Head of caudate nucleus (tissue), 42 donors: ENCODE results near the gene ZNF423.

ENCODE experiments used
- DNase-seq, 42 donors: peaks; one replicate each; pipeline versions ENCODE4 v3.0.0 to v3.0.0-alpha.2; 2020 to 2021; ENCODE audit warnings: mixed read lengths in 7 of 42
- intact Hi-C: fragments of 100-400 bp; cut with DNase I; formaldehyde crosslinking; loops from one replicate; pipeline ENCODE4 v1.15.0; 2022

The ZNF423 gene

GRCh38 chr16:49610983-49611382 is 244.9 kb downstream of the ZNF423 start:
- DNase-seq: no peak
- intact Hi-C loops: no loop called here

DNA sequence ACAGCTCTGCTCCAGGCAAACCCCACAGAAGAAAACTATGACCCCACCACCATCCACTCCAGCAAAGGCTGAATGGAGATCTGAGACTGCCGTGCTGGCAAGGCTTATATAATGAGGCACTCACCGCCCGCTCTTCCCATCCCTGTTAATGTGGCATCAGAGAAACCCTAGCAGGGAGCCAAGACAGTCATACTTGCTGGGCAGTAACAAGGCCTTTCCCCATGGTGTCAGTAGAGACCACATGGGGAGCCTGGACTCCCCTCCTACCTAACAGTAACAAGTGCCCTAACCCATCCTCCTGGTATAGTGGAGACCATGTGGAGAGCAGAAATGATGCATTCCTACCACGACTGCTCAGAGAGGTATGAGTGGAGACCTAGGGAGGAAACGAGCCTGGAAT is 247.1 kb downstream of the ZNF423 start:
- DNase-seq: peak in 8 of 42 donors; percentile 17 to 62 (median 24)

DNA sequence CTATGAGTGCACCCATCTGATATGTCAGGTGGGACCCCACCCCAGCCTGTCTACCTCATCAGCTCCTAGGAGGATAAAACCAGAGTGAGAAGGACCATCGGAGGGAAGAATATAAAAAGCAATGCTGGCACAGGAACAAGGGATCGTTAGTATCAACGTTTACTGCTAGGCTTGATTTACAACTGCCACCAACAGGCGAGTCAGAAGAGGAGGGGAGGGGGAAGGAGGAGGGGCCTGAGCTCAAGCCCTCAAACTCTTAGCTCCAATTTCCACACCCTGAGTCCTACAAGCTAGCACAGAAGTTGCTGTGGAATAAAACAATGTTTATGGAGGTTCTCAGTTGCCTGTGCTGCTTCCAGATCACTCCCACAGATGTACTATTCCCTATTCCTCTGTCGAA is 247.8 kb downstream of the ZNF423 start:
- peak in 2 of 42 donors; percentile 1 to 6 for DNase-seq
- intact Hi-C loops: no loop called here

More for the DNA sequence above, 247.1 kb downstream of the ZNF423 start:
- intact Hi-C loops: no loop called here

GRCh38 chr16:49605536-49606254 is 250.2 kb downstream of the ZNF423 start:
- DNase-seq: peak in 3 of 42 donors; percentile 2 to 27 (median 5)
- intact Hi-C loops: no loop called here

DNA sequence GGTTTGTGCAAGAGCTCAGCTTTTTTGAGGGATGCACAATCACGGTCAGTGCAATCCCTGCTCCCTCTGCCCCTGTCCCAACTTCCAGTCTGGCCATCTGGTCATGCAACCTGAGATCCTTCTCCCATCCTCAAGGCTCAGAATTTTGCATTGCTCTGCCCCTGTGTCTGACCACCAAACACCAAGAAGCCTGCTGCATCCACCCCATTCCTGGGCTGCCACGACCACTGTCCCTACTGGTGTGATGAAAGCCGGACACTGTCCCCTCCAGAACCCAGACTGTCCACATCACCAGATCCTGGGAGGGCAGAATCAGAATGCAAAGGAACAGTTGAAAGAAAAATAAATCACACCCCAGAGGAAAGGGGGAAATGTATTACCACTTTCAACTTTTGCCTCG is 251.3 kb downstream of the ZNF423 start:
- peak in 4 of 42 donors; percentile 1 to 25 (median 5) for DNase-seq
- intact Hi-C loops: no loop called here

DNA sequence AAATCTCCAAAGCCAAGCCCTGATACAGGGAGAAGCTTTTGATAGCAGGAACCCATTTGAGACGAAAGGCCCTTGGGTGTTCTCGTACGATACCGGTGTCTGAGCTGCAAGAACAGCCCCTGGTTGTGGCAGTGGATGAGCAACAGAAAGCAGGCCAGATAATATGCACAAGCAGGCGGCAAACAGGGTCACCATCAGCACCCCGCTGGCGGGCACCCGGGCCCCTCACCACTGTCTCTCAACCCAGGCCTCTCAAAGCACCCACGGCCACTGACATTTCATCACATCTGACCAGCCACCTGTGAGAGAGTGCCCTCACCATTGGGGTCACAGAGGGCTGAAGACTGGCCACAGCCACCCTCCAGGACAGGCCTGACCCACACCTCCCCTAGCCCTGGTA is 252.0 kb downstream of the ZNF423 start:
- peak in 4 of 42 donors; percentile 2 to 28 (median 5) for DNase-seq
- intact Hi-C loops: no loop called here

DNA sequence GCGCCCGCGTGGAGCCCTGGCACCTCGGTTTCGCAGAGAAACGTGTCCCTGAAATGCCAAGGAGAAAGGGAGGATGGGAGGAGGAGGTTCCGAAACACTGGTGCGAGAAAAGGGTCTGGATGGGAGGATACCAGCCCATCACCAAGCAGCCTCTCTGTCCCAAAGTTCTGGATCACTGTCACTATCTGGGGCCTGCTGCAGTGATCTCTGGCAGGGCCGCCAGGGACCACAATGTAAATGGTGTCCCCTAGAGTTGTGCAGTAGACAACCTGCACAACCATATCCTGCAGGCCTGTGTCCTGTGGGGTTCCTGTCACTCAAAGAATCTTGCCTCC is 253.0 kb downstream of the ZNF423 start:
- peak in 3 of 42 donors; percentile 4 to 33 (median 32) for DNase-seq
- intact Hi-C loops: no loop called here

- intact Hi-C loops: no loop called here
- DNase-seq: peak in 9 of 42 donors; percentile 4 to 53 (median 20)
Observed at GRCh38 chr16:49602201-49602975, 253.5 kb downstream of the ZNF423 start.

DNA sequence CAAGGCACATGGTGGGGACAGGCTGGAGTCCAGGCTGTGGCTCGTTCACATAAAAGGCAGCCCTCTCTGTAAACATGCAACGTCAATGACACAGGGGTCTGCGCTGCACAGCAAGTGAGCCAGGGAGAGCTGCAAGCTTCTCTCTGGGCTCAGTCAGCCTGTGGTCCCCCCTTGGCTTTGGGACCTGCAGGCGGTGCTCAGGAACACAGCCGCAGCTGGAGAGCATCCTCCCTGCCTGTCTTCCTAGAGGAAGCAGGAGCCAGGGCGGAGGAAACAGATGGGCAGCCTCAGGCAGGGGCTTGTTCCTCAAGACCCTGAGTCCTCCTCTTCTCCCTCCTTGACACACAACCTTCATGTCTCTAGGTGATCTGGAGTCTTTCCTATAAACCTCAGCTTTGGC is 254.3 kb downstream of the ZNF423 start:
- peak in 3 of 42 donors; percentile 3 to 10 (median 8) for DNase-seq
- intact Hi-C loops: no loop called here

DNA sequence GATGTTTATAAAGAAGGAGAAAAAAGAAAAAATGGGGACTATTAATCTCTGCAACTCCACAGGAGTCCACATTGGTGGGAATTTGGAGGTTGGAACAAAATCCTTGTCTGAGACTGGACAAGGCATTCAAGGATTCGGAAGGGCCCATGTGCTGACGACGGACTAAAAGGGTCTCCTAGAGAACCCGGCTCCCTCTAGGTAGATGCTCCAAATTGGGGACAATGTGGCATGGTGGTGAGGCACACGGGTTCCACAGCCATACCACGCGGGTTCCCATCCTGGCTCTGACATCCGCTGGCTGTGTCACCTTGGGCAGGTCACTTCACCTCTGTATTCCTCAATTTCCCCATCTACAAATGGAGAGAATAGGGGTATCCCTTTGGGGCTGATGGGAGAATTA is 254.9 kb downstream of the ZNF423 start:
- DNase-seq: peak in 3 of 42 donors; percentile 2 to 14 (median 10)
- intact Hi-C loops: no loop called here

GRCh38 chr16:49600536-49600935 is 255.4 kb downstream of the ZNF423 start:
- intact Hi-C loops: no loop called here
- peak in 6 of 42 donors; percentile 2 to 23 (median 7) for DNase-seq

- DNase-seq: peak in 4 of 42 donors; percentile 1 to 28 (median 6)
- intact Hi-C loops: no loop called here
Observed at GRCh38 chr16:49599704-49600103, 256.2 kb downstream of the ZNF423 start.

DNA sequence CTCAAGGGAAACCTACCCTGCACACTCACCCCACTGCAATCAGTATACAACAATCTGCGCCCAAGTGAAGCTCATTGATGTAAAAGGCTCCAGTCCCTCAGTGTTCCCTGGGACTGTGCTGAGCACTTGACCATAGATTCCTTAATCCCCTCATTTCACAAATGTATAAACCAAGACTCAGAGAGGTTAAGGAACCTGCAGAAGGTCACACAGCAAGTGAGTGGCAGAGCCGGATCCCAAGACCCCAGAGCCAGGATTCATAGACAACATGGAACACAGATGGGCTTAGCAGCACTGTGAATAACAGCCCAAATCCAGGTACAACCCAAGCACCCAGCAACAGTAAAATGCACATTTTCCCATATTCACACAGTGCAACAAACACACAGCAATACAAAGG is 256.6 kb downstream of the ZNF423 start:
- DNase-seq: peak in 4 of 42 donors; percentile 4 to 12 (median 7)
- intact Hi-C loops: no loop called here

DNA sequence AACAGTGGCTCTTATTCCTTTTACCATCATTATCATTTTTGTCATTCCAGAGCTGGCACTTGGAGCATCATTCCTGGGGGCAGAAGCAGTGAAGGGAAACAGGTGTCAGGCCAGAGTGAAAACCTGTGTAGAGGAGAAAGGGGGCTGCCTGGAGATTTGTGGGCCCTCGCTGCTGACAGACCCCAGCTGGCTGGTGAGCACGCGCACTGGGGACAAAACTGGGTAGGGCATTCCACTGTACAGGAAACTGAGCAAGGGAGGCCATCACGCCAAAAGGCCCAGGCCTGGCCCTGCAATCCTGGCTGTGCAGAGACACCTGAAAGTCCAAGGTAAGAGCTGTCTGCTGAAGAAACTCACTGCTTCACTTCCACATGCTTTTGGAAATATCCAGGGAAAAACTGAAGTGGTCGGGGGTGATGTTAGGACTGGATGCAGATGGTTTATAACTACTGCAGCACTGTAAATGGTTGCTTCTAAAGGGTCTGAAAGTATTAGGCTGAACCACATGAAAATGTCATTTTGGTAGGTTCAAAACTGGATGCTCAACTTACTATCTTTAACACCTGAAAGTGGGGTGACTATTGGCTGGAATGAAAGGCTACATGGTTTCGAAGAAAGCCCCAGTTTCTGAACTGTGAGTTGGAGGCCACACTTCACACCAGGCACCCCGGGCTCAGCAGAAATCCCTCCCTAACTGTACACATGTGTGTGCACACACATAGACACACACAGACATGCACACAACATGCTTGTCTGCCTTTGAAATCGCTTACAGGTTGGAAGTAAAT is 257.3 kb downstream of the ZNF423 start:
- intact Hi-C loops: no loop called here
- peak in 7 of 42 donors; percentile 2 to 16 (median 4) for DNase-seq

DNA sequence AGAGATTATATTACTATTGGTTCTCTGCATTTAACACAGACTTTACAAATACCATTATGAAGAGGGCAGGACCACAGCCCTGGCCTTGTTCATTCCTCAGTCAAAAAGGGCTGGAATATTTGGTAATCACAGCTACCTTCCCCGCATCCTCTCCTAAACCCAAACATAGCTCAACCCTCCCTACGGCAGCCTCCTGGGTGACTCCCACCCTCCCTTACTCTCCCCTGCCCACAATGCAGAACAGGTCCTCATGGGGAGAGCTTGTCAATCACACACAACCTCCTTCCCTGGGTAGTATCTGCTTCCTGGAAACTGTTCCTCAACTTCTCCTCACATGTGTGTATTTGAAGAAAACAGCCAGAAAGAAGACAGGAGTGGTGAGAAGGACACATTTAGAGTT is 258.1 kb downstream of the ZNF423 start:
- intact Hi-C loops: no loop called here

DNA sequence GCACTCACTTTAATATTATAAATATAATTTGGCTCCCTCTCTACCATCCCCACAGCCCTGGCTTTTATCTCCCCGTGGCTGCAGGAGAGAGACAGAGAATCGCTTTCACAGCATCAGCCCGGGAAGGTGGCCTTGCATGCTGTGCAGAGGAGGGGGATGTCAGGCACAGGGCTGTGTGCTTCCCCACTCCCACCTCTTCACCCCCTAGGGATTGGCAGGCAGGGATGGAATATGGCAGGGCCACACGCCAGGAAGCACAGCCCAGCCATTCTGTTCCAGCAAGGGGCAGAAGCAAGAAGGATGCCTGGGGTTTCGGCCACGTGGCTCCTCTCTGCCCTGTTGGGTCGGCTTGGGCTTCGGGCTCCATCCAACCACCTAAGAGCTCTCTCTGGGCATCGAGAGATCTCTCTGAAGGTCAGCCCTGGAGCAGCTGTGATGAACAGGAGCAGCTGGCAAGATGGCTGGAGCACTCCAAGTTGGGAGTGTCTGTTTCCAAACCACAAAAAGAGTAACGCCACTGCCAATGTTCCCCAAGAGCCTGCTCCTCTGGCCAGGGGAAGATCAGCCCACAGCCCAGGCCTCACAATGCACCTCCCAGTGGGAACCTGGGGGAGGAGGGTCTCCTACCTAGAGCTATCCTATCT is 259.1 kb downstream of the ZNF423 start:
- intact Hi-C loops: no loop called here
- peak in 4 of 42 donors; percentile 13 to 27 (median 16) for DNase-seq

More for the DNA sequence above, 258.1 kb downstream of the ZNF423 start:
- peak in 1 of 42 donors; percentile 7 for DNase-seq

DNA sequence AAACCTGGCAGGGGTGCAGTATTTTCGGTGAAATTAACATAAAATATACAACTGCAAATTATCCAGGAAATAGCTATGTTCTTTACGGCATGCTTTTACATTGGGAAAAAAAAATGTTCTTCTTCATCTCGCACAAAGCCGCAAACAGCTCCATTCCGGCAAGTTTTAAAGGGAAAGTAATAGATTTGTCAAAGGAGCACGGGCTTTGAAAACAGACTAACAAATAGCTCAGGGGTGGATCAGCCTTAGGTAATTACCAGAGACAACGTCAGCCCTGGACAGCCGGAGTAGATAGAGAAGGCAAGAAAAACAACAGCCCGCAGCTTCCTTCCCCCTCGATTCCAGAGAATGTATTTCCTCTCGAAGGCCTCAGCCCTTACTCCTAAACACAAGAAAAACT is 259.8 kb downstream of the ZNF423 start:
- intact Hi-C loops: no loop called here
- DNase-seq: peak in 4 of 42 donors; percentile 8 to 34 (median 18)

- intact Hi-C loops: loop anchor here (5.0 kb wide), 1 partner anchor 103 kb away; no protein-coding TSS in a partner anchor
- peak in 3 of 42 donors; percentile 10 to 25 (median 17) for DNase-seq
Observed at GRCh38 chr16:49594685-49595498, 261.0 kb downstream of the ZNF423 start.
